Measurements from ENCODE around the gene SLC27A5. TPM values are rescaled to one million over a fixed set of nuclear protein-coding genes. Genes with fewer than 3 reads are reported as not detected.

The SLC27A5 gene
- total RNA-seq, 1 experiment from 2014 or later: 8.4 TPM

DNA sequence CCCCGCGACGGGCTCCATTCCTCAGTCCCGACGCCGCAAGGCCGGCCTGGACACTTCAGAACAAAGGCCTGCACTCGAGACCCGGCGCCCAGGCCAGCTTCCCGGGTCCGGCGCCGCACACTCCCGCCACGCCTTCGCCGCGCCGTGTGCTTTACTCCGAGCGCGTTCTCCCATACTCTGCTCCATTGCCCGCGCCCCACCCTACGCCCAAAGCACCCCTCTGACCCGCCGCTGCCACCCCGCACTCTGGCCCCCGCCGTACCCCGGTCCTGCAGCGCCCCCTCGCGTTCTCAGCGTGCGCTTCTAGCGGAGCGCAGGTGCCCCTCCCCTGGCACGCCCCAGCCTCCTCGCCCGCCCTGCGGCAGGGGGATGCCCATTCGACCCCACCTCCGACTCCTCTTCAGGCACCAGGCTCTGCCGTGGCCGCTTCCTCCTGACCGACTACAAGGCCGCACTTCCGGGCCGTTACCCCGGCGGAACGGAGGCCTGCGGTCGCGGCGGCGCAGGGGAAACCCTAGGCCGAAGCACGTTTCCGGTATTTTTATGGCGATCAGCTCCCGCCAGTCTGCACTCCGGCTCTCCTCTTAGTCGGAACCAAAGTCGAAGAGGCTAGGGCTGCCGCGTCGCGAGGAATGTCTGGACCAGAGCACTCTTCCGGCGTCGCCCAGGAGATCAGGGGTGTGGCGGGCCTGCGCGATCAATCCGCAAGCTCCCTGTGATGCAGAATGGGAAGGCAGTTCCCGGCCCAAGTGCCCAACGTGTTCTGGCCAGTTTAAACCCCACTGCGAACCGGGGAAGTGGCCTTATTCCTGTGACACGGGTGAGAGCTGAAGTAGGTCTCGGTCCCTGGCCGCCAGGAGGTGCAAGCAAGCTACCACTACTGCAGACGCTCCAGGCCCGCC is 7.8 kb upstream of the SLC27A5 start, which contains the start of gene ZBTB45:
Gene ZBTB45, minus strand, starts transcription at position 456 of the 902 bp plus-strand sequence. CDS start 2,137 bp downstream, outside the sequence.
- Histone ChIP-seq H3K27ac (peak within 1 kb of the TSS; percentile 68), H3F3A (ENCODE audit: insufficient read depth, low read depth) (peaks cover 14% of the 10 kb centered on the region; the same call in 1 of the 2 replicates), H3K36me3 (ENCODE audit: low read depth) (no peaks in the 10 kb centered on the region), H3K79me2 (ENCODE audit: low read depth) (peaks cover 18% of the 10 kb centered on the region), H3K9me3 (ENCODE audit: insufficient read depth, low read depth) (no peaks in the 10 kb centered on the region), H3K4me3 (peak within 1 kb of the TSS; percentile 83), H3K4me1 (replicated peaks; ENCODE audit: insufficient read depth) (peaks cover 10% of the 10 kb centered on the region), H3K4me2 (peak within 1 kb of the TSS; percentile 95), H3K9me2 (ENCODE audit: insufficient read depth) (no peaks in the 10 kb centered on the region), H2AFZ (peak within 1 kb of the TSS; percentile 92), H4K20me1 (ENCODE audit: insufficient read depth) (no peaks in the 10 kb centered on the region), H3K27me3 (ENCODE audit: insufficient read depth, low read depth) (no peaks in the 10 kb centered on the region)
- ChIA-PET CTCF (interaction anchor here (0.6 to 1.6 kb wide), 4 partner anchors 193 to 1415 kb away, joined by 3 to 6 read pairs (median 4); partner anchors contain the start of gene ZSCAN22), POLR2A (ENCODE audit: unreplicated experiment) (interaction anchor here (0.7 to 1.4 kb wide), 3 partner anchors 35 to 157 kb away, joined by 3 to 8 read pairs (median 3); partner anchors contain the start of genes CHMP2A and ZNF497)
- TF ChIP-seq EZH2 (IDR thresholded peaks at IDR 0.05; ENCODE audit: low read depth): no peak
- TF ChIP-seq CTCF (conservative IDR thresholded peaks at IDR 0.05): peak; percentile 67
- DNase-seq: peak; percentile 83 to 92
- no TSS peak for BruUV-seq (replicated peaks)
- intact Hi-C loops (cut with micrococcal nuclease; ENCODE audit: unreplicated experiment): loop anchor here (1.0 to 5.0 kb wide), 7 partner anchors 43 to 1417 kb away; partner anchors contain the start of genes ZNF274, ZNF446, ZNF544 and ZSCAN22

DNA sequence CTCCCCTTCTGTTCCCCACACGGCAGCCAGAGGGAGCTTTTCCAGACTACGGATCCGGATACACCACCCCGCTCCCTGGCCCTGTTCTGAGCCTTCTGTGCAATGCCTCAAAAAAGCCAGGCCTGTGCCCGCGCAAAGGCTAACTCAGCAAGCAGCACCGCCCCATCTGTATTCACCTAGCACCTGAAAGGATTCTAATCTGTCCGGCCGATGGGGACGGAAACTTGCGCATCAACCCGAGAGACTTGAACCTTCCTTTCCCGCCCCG is 7.2 kb upstream of the SLC27A5 start:
- CTCF ChIA-PET: interaction anchor here (1.0 to 1.6 kb wide), 2 partner anchors 192 to 517 kb away, joined by 3 to 4 read pairs; partner anchors contain the start of gene ZSCAN22
- H3K4me2 ChIP-seq: peak overlapping the region; percentile 95
- DNase-seq: peak in 1 of 2 experiments; percentile 59
- H3K79me2 ChIP-seq (ENCODE audit: low read depth): peaks cover 18% of the 10 kb centered on the region
- peak overlapping the region; percentile 68 for H3K27ac ChIP-seq
- H3K9me2 ChIP-seq (ENCODE audit: insufficient read depth): no peaks in the 10 kb centered on the region
- H3K4me3 ChIP-seq: peak overlapping the region; percentile 83
- POLR2A ChIA-PET (ENCODE audit: unreplicated experiment): interaction anchor here (0.6 to 1.4 kb wide), 4 partner anchors 110 to 299 kb away, joined by 3 to 9 read pairs (median 6); partner anchors contain the start of genes ZNF497 and ZNF584
- no peaks in the 10 kb centered on the region for H4K20me1 ChIP-seq (ENCODE audit: insufficient read depth)
- no TSS peak for BruUV-seq (replicated peaks)
- intact Hi-C loops (cut with micrococcal nuclease; ENCODE audit: unreplicated experiment): loop anchor here (1.0 to 5.0 kb wide), 6 partner anchors 43 to 1417 kb away; partner anchors contain the start of genes ZNF274, ZNF446, ZNF544 and ZSCAN22
- H3K36me3 ChIP-seq (ENCODE audit: low read depth): no peaks in the 10 kb centered on the region
- TF ChIP-seq EZH2 (IDR thresholded peaks at IDR 0.05; ENCODE audit: low read depth): no peak
- 0 out of 2 replicates have a peak, but pooled peaks have one; percentile 48 for TF ChIP-seq CTCF (conservative IDR thresholded peaks at IDR 0.05)
- peaks cover 10% of the 10 kb centered on the region for H3K4me1 ChIP-seq (replicated peaks; ENCODE audit: insufficient read depth)
- H3F3A ChIP-seq (ENCODE audit: insufficient read depth, low read depth): peaks cover 14% of the 10 kb centered on the region; the same call in 1 of the 2 replicates
- H3K9me3 ChIP-seq (ENCODE audit: insufficient read depth, low read depth): no peaks in the 10 kb centered on the region
- H2AFZ ChIP-seq: peak overlapping the region; percentile 92
- H3K27me3 ChIP-seq (ENCODE audit: insufficient read depth, low read depth): no peaks in the 10 kb centered on the region

Data from PC-9 (cell line).